HEK293 (cell line): Measurements from ENCODE around the gene FNDC8.

ENCODE experiments used
- KLF9 ChIP-seq: fragments of 450-650 bp; formaldehyde crosslinking; IDR thresholded peaks from 2 replicates; pipeline ENCODE4 v1.5.1; 2016; ENCODE audit warnings: missing biosample characterization, missing genetic modification characterization, low read depth
- PRDM1 ChIP-seq: fragments of 450-650 bp; formaldehyde crosslinking; IDR thresholded peaks from 2 replicates; pipeline ENCODE4; 2016; ENCODE audit warnings: missing biosample characterization, missing genetic modification characterization
- RBAK ChIP-seq: fragments of 450-650 bp; formaldehyde crosslinking; IDR thresholded peaks from 2 replicates; pipeline ENCODE4 v1.5.1; 2016; ENCODE audit warnings: missing biosample characterization, missing genetic modification characterization
- SP2 ChIP-seq: fragments of 450-650 bp; formaldehyde crosslinking; IDR thresholded peaks from 2 replicates; pipeline ENCODE4 v1.5.1; 2016; ENCODE audit warnings: missing biosample characterization, missing genetic modification characterization
- ZBTB1 ChIP-seq: fragments of 450-650 bp; formaldehyde crosslinking; IDR thresholded peaks from 2 replicates; pipeline ENCODE4 v1.5.1; 2016; ENCODE audit warnings: missing biosample characterization, missing genetic modification characterization
- ZBTB17 ChIP-seq: fragments of 450-650 bp; formaldehyde crosslinking; IDR thresholded peaks from 2 replicates; pipeline ENCODE4 v1.5.1; 2016; ENCODE audit warnings: missing biosample characterization, missing genetic modification characterization
- ZNF121 ChIP-seq: fragments of 450-650 bp; formaldehyde crosslinking; IDR thresholded peaks from 2 replicates; pipeline ENCODE4 v1.5.1; 2016; ENCODE audit warnings: missing biosample characterization, missing genetic modification characterization
- ZNF146 ChIP-seq: fragments of 450-650 bp; formaldehyde crosslinking; IDR thresholded peaks from 2 replicates; pipeline ENCODE4 v1.5.1; 2016; ENCODE audit warnings: missing biosample characterization, missing genetic modification characterization
- ZNF157 ChIP-seq: fragments of 450-650 bp; formaldehyde crosslinking; IDR thresholded peaks from 2 replicates; pipeline ENCODE4 v1.5.1; 2016; ENCODE audit warnings: missing biosample characterization, missing genetic modification characterization
- ZNF350 ChIP-seq: fragments of 450-650 bp; formaldehyde crosslinking; IDR thresholded peaks from 2 replicates; pipeline ENCODE4 v1.5.0; 2017; ENCODE audit warnings: missing biosample characterization, mild to moderate bottlenecking, missing genetic modification characterization
- ZNF366 ChIP-seq: fragments of 450-650 bp; formaldehyde crosslinking; conservative IDR thresholded peaks from 2 replicates; pipeline ENCODE4 v1.5.1; 2016; ENCODE audit warnings: missing biosample characterization, missing genetic modification characterization
- ZNF404 ChIP-seq: fragments of 450-650 bp; formaldehyde crosslinking; IDR thresholded peaks from 2 replicates; pipeline ENCODE4 v1.5.1; 2017; ENCODE audit warnings: missing biosample characterization, missing genetic modification characterization
- ZNF416 ChIP-seq: fragments of 450-650 bp; formaldehyde crosslinking; IDR thresholded peaks from 2 replicates; pipeline ENCODE4 v1.5.1; 2016; ENCODE audit warnings: missing biosample characterization, missing genetic modification characterization
- ZNF423 ChIP-seq: fragments of 450-650 bp; formaldehyde crosslinking; IDR thresholded peaks from 2 replicates; pipeline ENCODE4 v1.5.1; 2016; ENCODE audit warnings: missing biosample characterization, missing genetic modification characterization
- ZNF473 ChIP-seq: fragments of 450-650 bp; formaldehyde crosslinking; IDR thresholded peaks from 2 replicates; pipeline ENCODE4 v1.5.1; 2017; ENCODE audit warnings: missing biosample characterization, missing genetic modification characterization
- ZNF48 ChIP-seq: fragments of 450-650 bp; formaldehyde crosslinking; IDR thresholded peaks from 2 replicates; pipeline ENCODE4 v1.5.1; 2016; ENCODE audit warnings: missing biosample characterization, missing genetic modification characterization
- ZNF510 ChIP-seq: fragments of 450-650 bp; formaldehyde crosslinking; IDR thresholded peaks from 2 replicates; pipeline ENCODE4 v1.5.1; 2018; ENCODE audit warnings: mild to moderate bottlenecking, missing genetic modification characterization, missing biosample characterization; ENCODE audit not compliant: insufficient replicate concordance
- ZNF610 ChIP-seq: fragments of 450-650 bp; formaldehyde crosslinking; IDR thresholded peaks from 2 replicates; pipeline ENCODE4 v1.5.1; 2016; ENCODE audit warnings: missing biosample characterization, missing genetic modification characterization, borderline replicate concordance
- ZNF707 ChIP-seq: fragments of 450-650 bp; formaldehyde crosslinking; IDR thresholded peaks from 2 replicates; pipeline ENCODE4 v1.5.1; 2016; ENCODE audit warnings: missing biosample characterization, missing genetic modification characterization
- ZNF747 ChIP-seq: fragments of 450-650 bp; formaldehyde crosslinking; IDR thresholded peaks from 2 replicates; pipeline ENCODE4 v1.5.1; 2016; ENCODE audit warnings: missing biosample characterization, missing genetic modification characterization
- ZNF76 ChIP-seq: fragments of 450-650 bp; formaldehyde crosslinking; IDR thresholded peaks from 2 replicates; pipeline ENCODE4; 2016; ENCODE audit warnings: low read depth, missing biosample characterization, missing genetic modification characterization, borderline replicate concordance
- ZNF776 ChIP-seq: fragments of 450-650 bp; formaldehyde crosslinking; IDR thresholded peaks from 2 replicates; pipeline ENCODE4 v1.5.0; 2017; ENCODE audit warnings: missing biosample characterization, missing genetic modification characterization, borderline replicate concordance
- TF ChIP-seq, protein P1 (sequence below): fragments of 450-650 bp; formaldehyde crosslinking; IDR thresholded peaks from 2 replicates; pipeline ENCODE4 v1.5.1; 2017; ENCODE audit warnings: missing biosample characterization, missing genetic modification characterization
- TF ChIP-seq, protein P2 (sequence below): fragments of 450-650 bp; formaldehyde crosslinking; IDR thresholded peaks from 2 replicates; pipeline ENCODE4 v1.5.1; 2016; ENCODE audit warnings: missing biosample characterization, missing genetic modification characterization
- TF ChIP-seq, protein P3 (sequence below): fragments of 450-650 bp; formaldehyde crosslinking; IDR thresholded peaks from 2 replicates; pipeline ENCODE4 v1.5.1; 2016; ENCODE audit warnings: missing biosample characterization, missing genetic modification characterization
- TF ChIP-seq, protein P4 (sequence below): fragments of 450-650 bp; formaldehyde crosslinking; IDR thresholded peaks from 2 replicates; pipeline ENCODE4 v1.5.1; 2016; ENCODE audit warnings: missing biosample characterization, missing genetic modification characterization
- TF ChIP-seq, protein P5 (sequence below): fragments of 450-650 bp; formaldehyde crosslinking; IDR thresholded peaks from 2 replicates; pipeline ENCODE4 v1.5.1; 2016; ENCODE audit warnings: missing biosample characterization, missing genetic modification characterization

FNDC8 gene

DNA sequence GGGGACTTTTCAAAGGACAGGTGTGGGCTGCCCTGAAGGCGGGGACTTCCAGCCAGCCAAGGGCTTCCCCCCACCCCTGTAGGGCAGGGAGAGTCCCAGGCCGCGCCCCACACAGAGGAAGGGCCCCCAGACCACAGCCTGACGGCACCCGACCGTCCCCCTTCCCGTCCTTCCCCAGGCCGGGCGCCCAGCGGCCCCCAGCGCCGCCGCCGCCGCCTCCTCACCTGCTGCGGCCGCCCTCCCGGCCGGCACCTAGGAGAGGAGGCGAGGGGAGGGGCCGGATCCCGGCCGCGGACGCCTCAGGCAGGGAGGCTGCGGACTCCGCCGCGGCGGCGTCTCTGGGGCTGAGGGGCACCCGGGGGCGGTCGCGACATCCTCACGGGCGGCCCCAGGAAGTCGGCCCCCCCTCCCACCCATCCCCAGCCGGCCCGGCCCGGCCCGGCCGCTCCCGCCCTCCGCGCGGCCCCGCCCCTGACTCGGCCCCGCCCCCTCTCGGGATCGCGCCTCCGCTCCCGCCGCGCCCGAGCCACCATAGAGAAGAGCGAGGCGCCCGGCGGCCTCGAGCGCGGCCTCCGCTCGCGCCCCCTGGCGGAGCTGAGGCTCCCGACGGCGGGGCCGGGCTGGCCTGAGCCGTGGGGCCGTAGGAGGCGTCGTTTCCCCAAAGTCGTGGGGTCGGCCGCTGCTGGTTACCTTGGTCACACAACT is 32.4 kb upstream of the FNDC8 start (continued):
- no peak for TF ChIP-seq ZNF366 (tag by site-specific recombination)
- TF ChIP-seq ZNF121, result no peak
- TF ChIP-seq ZNF747 (tag by site-specific recombination), result no peak
- no peak for TF ChIP-seq RBAK (tag by site-specific recombination)
- no peak for TF ChIP-seq ZBTB17 (tag by site-specific recombination)
- TF ChIP-seq, protein P1, sequence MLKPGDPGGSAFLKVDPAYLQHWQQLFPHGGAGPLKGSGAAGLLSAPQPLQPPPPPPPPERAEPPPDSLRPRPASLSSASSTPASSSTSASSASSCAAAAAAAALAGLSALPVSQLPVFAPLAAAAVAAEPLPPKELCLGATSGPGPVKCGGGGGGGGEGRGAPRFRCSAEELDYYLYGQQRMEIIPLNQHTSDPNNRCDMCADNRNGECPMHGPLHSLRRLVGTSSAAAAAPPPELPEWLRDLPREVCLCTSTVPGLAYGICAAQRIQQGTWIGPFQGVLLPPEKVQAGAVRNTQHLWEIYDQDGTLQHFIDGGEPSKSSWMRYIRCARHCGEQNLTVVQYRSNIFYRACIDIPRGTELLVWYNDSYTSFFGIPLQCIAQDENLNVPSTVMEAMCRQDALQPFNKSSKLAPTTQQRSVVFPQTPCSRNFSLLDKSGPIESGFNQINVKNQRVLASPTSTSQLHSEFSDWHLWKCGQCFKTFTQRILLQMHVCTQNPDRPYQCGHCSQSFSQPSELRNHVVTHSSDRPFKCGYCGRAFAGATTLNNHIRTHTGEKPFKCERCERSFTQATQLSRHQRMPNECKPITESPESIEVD (tag by site-specific recombination), result no peak
- TF ChIP-seq ZNF350 (tag by site-specific recombination), result no peak
- TF ChIP-seq, protein P2, sequence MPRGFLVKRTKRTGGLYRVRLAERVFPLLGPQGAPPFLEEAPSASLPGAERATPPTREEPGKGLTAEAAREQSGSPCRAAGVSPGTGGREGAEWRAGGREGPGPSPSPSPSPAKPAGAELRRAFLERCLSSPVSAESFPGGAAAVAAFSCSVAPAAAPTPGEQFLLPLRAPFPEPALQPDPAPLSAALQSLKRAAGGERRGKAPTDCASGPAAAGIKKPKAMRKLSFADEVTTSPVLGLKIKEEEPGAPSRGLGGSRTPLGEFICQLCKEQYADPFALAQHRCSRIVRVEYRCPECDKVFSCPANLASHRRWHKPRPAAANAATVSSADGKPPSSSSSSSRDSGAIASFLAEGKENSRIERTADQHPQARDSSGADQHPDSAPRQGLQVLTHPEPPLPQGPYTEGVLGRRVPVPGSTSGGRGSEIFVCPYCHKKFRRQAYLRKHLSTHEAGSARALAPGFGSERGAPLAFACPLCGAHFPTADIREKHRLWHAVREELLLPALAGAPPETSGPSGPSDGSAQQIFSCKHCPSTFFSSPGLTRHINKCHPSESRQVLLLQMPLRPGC (tag by site-specific recombination), result no peak
- 0 out of 2 replicates have a peak, but pooled peaks have one; percentile 19 for TF ChIP-seq PRDM1 (tag by site-specific recombination)
- no peak for TF ChIP-seq ZNF473 (tag by site-specific recombination)
- TF ChIP-seq ZNF76 (tag by site-specific recombination), result peak; percentile 64; the same call in 1 of the 2 replicates
- no peak for TF ChIP-seq ZNF146
- no peak for TF ChIP-seq ZBTB1 (tag by site-specific recombination)
- TF ChIP-seq, protein P3, sequence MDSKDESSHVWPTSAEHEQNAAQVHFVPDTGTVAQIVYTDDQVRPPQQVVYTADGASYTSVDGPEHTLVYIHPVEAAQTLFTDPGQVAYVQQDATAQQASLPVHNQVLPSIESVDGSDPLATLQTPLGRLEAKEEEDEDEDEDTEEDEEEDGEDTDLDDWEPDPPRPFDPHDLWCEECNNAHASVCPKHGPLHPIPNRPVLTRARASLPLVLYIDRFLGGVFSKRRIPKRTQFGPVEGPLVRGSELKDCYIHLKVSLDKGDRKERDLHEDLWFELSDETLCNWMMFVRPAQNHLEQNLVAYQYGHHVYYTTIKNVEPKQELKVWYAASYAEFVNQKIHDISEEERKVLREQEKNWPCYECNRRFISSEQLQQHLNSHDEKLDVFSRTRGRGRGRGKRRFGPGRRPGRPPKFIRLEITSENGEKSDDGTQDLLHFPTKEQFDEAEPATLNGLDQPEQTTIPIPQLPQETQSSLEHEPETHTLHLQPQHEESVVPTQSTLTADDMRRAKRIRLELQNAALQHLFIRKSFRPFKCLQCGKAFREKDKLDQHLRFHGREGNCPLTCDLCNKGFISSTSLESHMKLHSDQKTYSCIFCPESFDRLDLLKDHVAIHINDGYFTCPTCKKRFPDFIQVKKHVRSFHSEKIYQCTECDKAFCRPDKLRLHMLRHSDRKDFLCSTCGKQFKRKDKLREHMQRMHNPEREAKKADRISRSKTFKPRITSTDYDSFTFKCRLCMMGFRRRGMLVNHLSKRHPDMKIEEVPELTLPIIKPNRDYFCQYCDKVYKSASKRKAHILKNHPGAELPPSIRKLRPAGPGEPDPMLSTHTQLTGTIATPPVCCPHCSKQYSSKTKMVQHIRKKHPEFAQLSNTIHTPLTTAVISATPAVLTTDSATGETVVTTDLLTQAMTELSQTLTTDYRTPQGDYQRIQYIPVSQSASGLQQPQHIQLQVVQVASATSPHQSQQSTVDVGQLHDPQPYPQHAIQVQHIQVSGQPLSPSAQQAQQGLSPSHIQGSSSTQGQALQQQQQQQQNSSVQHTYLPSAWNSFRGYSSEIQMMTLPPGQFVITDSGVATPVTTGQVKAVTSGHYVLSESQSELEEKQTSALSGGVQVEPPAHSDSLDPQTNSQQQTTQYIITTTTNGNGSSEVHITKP (tag by site-specific recombination), result no peak
- TF ChIP-seq, protein P4, sequence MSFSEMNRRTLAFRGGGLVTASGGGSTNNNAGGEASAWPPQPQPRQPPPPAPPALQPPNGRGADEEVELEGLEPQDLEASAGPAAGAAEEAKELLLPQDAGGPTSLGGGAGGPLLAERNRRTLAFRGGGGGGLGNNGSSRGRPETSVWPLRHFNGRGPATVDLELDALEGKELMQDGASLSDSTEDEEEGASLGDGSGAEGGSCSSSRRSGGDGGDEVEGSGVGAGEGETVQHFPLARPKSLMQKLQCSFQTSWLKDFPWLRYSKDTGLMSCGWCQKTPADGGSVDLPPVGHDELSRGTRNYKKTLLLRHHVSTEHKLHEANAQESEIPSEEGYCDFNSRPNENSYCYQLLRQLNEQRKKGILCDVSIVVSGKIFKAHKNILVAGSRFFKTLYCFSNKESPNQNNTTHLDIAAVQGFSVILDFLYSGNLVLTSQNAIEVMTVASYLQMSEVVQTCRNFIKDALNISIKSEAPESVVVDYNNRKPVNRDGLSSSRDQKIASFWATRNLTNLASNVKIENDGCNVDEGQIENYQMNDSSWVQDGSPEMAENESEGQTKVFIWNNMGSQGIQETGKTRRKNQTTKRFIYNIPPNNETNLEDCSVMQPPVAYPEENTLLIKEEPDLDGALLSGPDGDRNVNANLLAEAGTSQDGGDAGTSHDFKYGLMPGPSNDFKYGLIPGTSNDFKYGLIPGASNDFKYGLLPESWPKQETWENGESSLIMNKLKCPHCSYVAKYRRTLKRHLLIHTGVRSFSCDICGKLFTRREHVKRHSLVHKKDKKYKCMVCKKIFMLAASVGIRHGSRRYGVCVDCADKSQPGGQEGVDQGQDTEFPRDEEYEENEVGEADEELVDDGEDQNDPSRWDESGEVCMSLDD (tag by site-specific recombination), result no peak
- 0 out of 2 replicates have a peak, but pooled peaks have one; percentile 30 for TF ChIP-seq SP2 (tag by site-specific recombination)
- no peak for TF ChIP-seq ZNF707
- no peak for TF ChIP-seq ZNF510 (tag by site-specific recombination)
- TF ChIP-seq KLF9, result no peak
- TF ChIP-seq ZNF157 (tag by site-specific recombination), result no peak
- no peak for TF ChIP-seq ZNF416 (tag by site-specific recombination)
- no peak for TF ChIP-seq ZNF423 (tag by site-specific recombination)
- TF ChIP-seq, protein P5, sequence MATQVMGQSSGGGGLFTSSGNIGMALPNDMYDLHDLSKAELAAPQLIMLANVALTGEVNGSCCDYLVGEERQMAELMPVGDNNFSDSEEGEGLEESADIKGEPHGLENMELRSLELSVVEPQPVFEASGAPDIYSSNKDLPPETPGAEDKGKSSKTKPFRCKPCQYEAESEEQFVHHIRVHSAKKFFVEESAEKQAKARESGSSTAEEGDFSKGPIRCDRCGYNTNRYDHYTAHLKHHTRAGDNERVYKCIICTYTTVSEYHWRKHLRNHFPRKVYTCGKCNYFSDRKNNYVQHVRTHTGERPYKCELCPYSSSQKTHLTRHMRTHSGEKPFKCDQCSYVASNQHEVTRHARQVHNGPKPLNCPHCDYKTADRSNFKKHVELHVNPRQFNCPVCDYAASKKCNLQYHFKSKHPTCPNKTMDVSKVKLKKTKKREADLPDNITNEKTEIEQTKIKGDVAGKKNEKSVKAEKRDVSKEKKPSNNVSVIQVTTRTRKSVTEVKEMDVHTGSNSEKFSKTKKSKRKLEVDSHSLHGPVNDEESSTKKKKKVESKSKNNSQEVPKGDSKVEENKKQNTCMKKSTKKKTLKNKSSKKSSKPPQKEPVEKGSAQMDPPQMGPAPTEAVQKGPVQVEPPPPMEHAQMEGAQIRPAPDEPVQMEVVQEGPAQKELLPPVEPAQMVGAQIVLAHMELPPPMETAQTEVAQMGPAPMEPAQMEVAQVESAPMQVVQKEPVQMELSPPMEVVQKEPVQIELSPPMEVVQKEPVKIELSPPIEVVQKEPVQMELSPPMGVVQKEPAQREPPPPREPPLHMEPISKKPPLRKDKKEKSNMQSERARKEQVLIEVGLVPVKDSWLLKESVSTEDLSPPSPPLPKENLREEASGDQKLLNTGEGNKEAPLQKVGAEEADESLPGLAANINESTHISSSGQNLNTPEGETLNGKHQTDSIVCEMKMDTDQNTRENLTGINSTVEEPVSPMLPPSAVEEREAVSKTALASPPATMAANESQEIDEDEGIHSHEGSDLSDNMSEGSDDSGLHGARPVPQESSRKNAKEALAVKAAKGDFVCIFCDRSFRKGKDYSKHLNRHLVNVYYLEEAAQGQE (tag by site-specific recombination), result no peak
- no peak for TF ChIP-seq ZNF48 (tag by site-specific recombination)
- TF ChIP-seq ZNF610 (tag by site-specific recombination), result no peak
- no peak for TF ChIP-seq ZNF776 (tag by site-specific recombination)
- no peak for TF ChIP-seq ZNF404 (tag by site-specific recombination)
